Keratinocyte (primary cell): Measurements from ENCODE around the gene GRK1. TPM values are rescaled to one million over a fixed set of nuclear protein-coding genes. Genes with fewer than 3 reads are reported as not detected.

Source experiments
- DNase-seq: peaks from one replicate; pipeline ENCODE4 v3.0.0-alpha.2; 2011; ENCODE audit warnings: low read depth, missing footprints, low spot score
- FAIRE-seq: peaks from 2 replicates; lab custom pipeline; 2011; peaks lifted over from hg19 to GRCh38; lab: Jason Lieb, UNC
- H2AFZ ChIP-seq: 2 replicates; pipeline ENCODE4 v1.6.0; 2012; ENCODE audit warnings: low read length, control low read depth, inconsistent platforms; ENCODE audit not compliant: control insufficient read depth
- H3K27ac ChIP-seq: 2 replicates; pipeline ENCODE4 v1.5.1; 2011; ENCODE audit warnings: low read length; ENCODE audit not compliant: control insufficient read depth, insufficient read depth
- H3K27me3 ChIP-seq: 3 replicates; pipeline ENCODE4 v1.6.0; 2011; ENCODE audit warnings: low read length; ENCODE audit not compliant: control insufficient read depth, insufficient read depth; ENCODE audit errors: extremely low read depth
- H3K36me3 ChIP-seq, 2 experiments: 2 replicates in 1 of 2; 3 replicates in 1 of 2; pipeline ENCODE4 v1.5.1; 2011; ENCODE audit warnings: low read length in 2 of 2, mild to moderate bottlenecking in 1 of 2; ENCODE audit not compliant: control insufficient read depth in 2 of 2, insufficient read depth in 2 of 2; ENCODE audit errors: extremely low read depth in 1 of 2
- H3K4me1 ChIP-seq: 3 replicates; pipeline ENCODE4 v1.5.1; 2011; ENCODE audit warnings: low read length; ENCODE audit not compliant: control insufficient read depth, insufficient read depth; ENCODE audit errors: extremely low read depth
- H3K4me2 ChIP-seq: 3 replicates; pipeline ENCODE4 v1.6.0; 2011; ENCODE audit warnings: low read depth, low read length; ENCODE audit not compliant: control insufficient read depth, insufficient read depth; ENCODE audit errors: extremely low read depth
- H3K4me3 ChIP-seq, 3 experiments: fragments of 200-600 bp in 1 of 3; sonication (generic) in 1 of 3; 2 replicates in 2 of 3; 3 replicates in 1 of 3; pipeline ENCODE4 v1.5.1; 2011 to 2016; ENCODE audit warnings: low read length in 3 of 3, mild to moderate bottlenecking in 3 of 3, control low read depth in 2 of 3, inconsistent platforms in 1 of 3, low read depth in 1 of 3, mixed read lengths in 1 of 3, mixed run types in 1 of 3, moderate library complexity in 1 of 3; ENCODE audit not compliant: control insufficient read depth in 2 of 3, insufficient read depth in 2 of 3; ENCODE audit errors: extremely low read depth in 1 of 3
- H3K79me2 ChIP-seq: 2 replicates; pipeline ENCODE4 v1.6.0; 2012; ENCODE audit warnings: low read length; ENCODE audit not compliant: control insufficient read depth, insufficient read depth
- H3K9ac ChIP-seq: 3 replicates; pipeline ENCODE4 v1.6.0; 2011; ENCODE audit warnings: low read length; ENCODE audit not compliant: control insufficient read depth, insufficient read depth; ENCODE audit errors: extremely low read depth
- H3K9me1 ChIP-seq: 3 replicates; pipeline ENCODE4 v1.6.0; 2011; ENCODE audit warnings: low read length; ENCODE audit not compliant: control insufficient read depth, insufficient read depth; ENCODE audit errors: extremely low read depth
- H3K9me3 ChIP-seq: 2 replicates; pipeline ENCODE4 v1.5.1; 2012; ENCODE audit warnings: low read depth, low read length; ENCODE audit not compliant: control insufficient read depth
- H4K20me1 ChIP-seq: 3 replicates; pipeline ENCODE4 v1.6.0; 2011; ENCODE audit warnings: low read length; ENCODE audit not compliant: control insufficient read depth, insufficient read depth; ENCODE audit errors: extremely low read depth
- EZH2 ChIP-seq: IDR thresholded peaks from one replicate; pipeline ENCODE4 v1.6.1; 2012; ENCODE audit warnings: inconsistent platforms, mild to moderate bottlenecking, low read length, moderate library complexity
- dilution Hi-C: fragments of 300-500 bp; cut with MboI; formaldehyde crosslinking; loops from one replicate; pipeline ENCODE4 v1.7.0; 2020; ENCODE audit warnings: low sequenced_read_pairs; ENCODE audit not compliant: extremely low pct_ligation_motif_present
- polyA plus RNA-seq, 5 experiments: library from polyadenylated mRNA; depleted of rRNA in 3 of 5; stranded (reverse) in 3 of 5; stranded (forward) in 1 of 5; unstranded in 1 of 5; fragments of >200 nt; gene quantifications; 1 replicate in 1 of 5; 2 replicates in 3 of 5; 3 replicates in 1 of 5; pipeline versions ENCODE4 v1.2.1 to v1.2.3, GENCODE V29; 2011 to 2012; ENCODE audit warnings: missing spikeins in 2 of 5, low read depth in 1 of 5, low replicate concordance in 1 of 5
- TF ChIP-seq, protein P1 (sequence below), 3 experiments: IDR thresholded peaks in 1 of 3; conservative IDR thresholded peaks in 1 of 3; optimal IDR thresholded peaks in 1 of 3; 2 replicates in 2 of 3; 3 replicates in 1 of 3; pipeline versions ENCODE3 to v1.5.1; 2011; ENCODE audit warnings: low read length in 3 of 3, mild to moderate bottlenecking in 3 of 3, moderate library complexity in 2 of 3, control low read depth in 1 of 3, inconsistent platforms in 1 of 3; ENCODE audit not compliant: insufficient read depth in 2 of 3; ENCODE audit errors: extremely low read depth in 1 of 3

The GRK1 gene
- polyA plus RNA-seq, 1 donor (not counting 4 experiments of a cell fraction or from before 2014, with no cell fraction given): not detected

DNA sequence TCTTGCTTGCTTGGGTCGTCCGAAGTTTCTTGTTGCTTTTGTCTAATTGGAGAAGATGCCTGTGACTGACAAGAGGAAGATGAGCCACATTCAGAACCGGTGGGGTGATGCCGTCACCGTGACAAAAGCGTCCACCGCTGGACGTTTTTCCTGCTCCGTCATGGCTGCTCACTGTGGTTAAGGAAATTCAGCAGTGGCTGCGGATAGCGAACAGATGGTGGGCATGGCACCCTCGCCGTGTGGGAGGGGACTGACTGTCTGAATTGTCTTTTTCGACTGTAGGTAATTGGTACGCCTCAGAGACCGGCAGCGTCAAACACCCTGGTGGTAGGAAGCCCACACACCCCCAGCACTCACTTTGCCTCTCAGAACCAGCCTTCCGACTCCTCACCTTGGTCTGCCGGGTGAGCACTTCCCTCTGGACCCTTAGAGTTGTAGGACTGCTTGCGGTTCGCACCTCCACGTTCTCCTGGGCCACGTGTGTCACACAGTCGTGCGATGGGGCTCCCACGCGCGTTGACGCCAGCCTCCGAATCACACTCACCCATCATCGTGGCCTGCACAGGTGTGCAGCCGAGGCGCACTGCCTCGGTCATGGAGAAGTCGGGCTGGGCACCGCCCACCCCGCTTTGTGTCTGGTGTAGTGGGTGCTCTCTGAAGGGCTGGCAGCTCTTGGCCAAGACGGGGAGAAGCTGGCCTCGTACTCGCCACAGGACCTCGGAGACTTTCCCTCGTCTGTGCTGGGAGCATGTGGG is 35.5 kb upstream of the GRK1 start:
- Histone ChIP-seq H3K36me3 (peaks cover 54 to 55% of the 10 kb centered on the region in 2 experiments), H3K9ac (no peak overlapping the region), H3K27ac (no peak overlapping the region), H2AFZ (no peak overlapping the region), H3K27me3 (no peaks in the 10 kb centered on the region), H3K79me2 (peaks cover 48% of the 10 kb centered on the region), H4K20me1 (peaks cover 6% of the 10 kb centered on the region), H3K4me1 (no peaks in the 10 kb centered on the region), H3K4me3 (no peak overlapping the region), H3K4me2 (no peak overlapping the region), H3K9me3 (no peaks in the 10 kb centered on the region), H3K9me1 (no peaks in the 10 kb centered on the region)
- FAIRE-seq: no peak
- dilution Hi-C loops: no loop called here
- no peak for DNase-seq
- TF ChIP-seq, protein P1, sequence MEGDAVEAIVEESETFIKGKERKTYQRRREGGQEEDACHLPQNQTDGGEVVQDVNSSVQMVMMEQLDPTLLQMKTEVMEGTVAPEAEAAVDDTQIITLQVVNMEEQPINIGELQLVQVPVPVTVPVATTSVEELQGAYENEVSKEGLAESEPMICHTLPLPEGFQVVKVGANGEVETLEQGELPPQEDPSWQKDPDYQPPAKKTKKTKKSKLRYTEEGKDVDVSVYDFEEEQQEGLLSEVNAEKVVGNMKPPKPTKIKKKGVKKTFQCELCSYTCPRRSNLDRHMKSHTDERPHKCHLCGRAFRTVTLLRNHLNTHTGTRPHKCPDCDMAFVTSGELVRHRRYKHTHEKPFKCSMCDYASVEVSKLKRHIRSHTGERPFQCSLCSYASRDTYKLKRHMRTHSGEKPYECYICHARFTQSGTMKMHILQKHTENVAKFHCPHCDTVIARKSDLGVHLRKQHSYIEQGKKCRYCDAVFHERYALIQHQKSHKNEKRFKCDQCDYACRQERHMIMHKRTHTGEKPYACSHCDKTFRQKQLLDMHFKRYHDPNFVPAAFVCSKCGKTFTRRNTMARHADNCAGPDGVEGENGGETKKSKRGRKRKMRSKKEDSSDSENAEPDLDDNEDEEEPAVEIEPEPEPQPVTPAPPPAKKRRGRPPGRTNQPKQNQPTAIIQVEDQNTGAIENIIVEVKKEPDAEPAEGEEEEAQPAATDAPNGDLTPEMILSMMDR (optimal IDR thresholded peaks at IDR 0.05 in 1 of 3, IDR thresholded peaks at IDR 0.05 in 1 of 3, conservative IDR thresholded peaks at IDR 0.05 in 1 of 3; ENCODE audit: extremely low read depth in 1 of 3, insufficient read depth in 2 of 3, low read length in 3 of 3): no peak
- TF ChIP-seq EZH2: no peak

DNA sequence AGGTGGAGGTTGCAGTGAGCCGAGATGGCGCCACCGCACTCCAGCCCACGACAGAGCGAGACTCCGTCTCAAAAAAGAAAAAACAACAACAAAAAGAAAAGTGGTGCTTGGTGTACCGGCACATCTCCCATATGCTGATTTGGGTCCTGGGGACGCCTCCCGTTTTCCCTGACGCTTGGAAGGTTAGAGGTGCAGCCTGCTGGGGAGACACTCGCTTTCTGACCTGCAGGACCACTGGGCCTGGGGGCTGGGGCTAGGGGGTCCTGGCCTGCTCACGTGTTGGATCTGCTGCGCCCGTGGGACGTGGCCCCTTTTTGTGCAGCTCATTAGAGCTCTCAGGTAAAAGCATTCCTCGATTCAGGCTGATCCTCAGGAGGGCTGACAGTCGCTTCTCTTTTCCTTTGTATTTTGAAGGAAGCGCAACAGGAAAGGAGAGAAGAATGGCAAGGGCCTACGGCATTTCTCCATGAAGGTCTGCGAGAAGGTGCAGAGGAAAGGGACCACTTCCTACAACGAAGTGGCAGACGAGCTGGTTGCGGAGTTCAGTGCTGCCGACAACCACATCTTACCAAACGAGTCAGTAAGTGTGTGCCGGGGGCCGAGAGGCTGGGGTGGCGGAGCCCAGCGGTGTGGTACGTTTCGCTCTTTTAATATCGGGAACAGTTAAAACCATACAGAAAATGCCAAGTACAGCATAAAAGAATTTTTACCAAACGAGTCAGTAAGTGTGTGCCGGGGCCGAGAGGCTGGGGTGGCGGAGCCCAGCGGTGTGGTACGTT is 34.1 kb upstream of the GRK1 start:
- Histone ChIP-seq H3K27ac (no peak overlapping the region), H3K4me3 (no peak overlapping the region), H3K9me3 (no peaks in the 10 kb centered on the region), H3K9ac (no peak overlapping the region), H3K79me2 (peaks cover 35% of the 10 kb centered on the region), H3K9me1 (no peaks in the 10 kb centered on the region), H3K4me2 (no peak overlapping the region), H4K20me1 (peaks cover 3% of the 10 kb centered on the region), H3K36me3 (peaks cover 60% of the 10 kb centered on the region in 2 experiments), H3K27me3 (no peaks in the 10 kb centered on the region), H2AFZ (no peak overlapping the region), H3K4me1 (no peaks in the 10 kb centered on the region)
- DNase-seq (no peak), FAIRE-seq (no peak)
- TF ChIP-seq, protein P1 (optimal IDR thresholded peaks at IDR 0.05 in 1 of 3, IDR thresholded peaks at IDR 0.05 in 1 of 3, conservative IDR thresholded peaks at IDR 0.05 in 1 of 3; ENCODE audit: extremely low read depth in 1 of 3, insufficient read depth in 2 of 3, low read length in 3 of 3): no peak
- TF ChIP-seq EZH2: no peak
- dilution Hi-C loops: no loop called here
